CD4-positive, alpha-beta T cell treated with Interleukin-17A for 1 hour (primary cell): ENCODE results near the gene CHRNB1.

Experiments used
- DNase-seq: peaks from one replicate; pipeline ENCODE4 v3.0.0-alpha.2; 2020

CHRNB1 gene, protein sequence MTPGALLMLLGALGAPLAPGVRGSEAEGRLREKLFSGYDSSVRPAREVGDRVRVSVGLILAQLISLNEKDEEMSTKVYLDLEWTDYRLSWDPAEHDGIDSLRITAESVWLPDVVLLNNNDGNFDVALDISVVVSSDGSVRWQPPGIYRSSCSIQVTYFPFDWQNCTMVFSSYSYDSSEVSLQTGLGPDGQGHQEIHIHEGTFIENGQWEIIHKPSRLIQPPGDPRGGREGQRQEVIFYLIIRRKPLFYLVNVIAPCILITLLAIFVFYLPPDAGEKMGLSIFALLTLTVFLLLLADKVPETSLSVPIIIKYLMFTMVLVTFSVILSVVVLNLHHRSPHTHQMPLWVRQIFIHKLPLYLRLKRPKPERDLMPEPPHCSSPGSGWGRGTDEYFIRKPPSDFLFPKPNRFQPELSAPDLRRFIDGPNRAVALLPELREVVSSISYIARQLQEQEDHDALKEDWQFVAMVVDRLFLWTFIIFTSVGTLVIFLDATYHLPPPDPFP

DNA sequence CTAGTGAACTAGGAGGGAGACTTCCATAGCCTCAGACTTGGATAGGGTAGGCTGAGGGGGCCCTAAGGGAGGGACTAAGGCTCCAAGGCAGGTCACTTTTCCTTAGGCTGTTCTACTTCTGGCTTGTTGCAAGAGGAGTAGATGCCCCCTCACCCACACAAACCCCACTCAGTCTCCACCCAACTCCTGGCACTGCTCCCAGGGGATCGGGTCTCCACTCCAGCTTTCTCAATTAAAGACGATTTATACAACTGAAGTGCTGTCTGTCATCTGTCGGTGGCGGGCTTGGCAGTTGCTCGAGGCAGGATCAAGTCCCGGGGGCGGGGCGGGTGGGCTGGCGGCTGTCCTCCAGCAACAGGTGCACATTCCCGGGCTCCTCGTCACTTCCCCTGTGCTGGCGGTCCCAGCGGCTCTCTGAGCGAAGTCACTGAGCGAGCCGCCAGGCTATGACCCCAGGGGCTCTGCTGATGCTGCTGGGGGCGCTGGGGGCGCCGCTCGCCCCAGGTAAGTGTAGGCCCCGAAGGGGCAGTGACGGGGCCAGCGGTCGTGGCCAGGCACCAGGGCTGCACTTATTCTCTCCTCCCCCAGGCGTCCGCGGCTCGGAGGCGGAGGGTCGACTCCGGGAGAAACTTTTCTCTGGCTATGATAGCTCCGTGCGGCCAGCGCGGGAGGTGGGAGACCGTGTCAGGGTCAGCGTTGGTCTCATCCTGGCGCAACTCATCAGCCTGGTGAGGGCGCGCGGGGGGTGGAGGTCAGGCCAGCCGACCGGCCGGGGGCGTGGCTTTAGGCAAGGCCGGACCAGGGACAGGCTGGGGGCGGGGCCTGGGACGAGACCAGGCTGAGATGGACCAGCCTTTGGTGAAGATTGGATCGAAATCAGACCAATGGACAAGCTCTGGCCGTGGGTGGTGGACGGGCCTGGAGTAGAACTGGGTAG is at the start of gene CHRNB1:
Gene CHRNB1, plus strand, starts transcription at position 380 of the 937 bp plus-strand sequence. Its CDS starts 67 bp downstream, at position 447.
- DNase-seq: no peak

DNA sequence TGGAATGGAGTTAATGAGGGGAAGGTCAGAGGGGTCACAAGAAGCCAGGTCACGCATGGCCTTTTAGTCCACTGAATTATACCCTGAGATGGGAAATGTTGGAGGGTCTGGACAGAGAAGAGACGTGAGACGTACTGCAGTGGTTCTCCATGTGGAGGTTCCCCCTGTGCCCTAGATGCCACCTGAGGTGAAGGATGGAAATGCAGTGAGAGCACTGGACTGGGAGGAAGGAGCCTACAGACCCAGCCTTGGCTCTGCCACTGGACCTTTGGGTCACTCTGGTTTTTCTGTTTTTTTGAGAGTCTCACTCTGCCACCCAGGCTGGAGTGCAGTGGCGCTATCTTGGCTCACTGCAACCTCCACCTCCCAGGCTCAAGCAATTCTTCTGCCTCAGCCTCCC is 48.7 kb upstream of the CHRNB1 start:
- no peak for DNase-seq

DNA sequence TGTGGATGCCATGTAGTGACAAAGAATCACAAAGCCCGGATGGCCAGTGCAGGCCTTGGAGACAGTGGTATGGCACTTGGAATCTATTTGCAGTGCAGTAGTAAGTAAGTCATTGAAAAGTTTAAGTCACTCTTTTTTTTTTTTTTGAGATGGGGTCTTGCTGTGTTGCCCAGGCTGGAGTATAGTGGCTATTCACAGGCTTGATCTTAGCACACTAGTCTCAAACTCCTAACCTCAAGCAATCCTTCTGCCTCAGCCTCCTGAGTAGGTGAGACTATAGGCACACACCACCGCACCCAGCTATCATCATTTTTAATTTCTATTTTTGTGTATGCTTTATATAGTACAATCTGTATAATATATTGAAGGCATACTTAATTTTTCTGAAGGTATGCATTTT is 46.2 kb upstream of the CHRNB1 start:
- DNase-seq: no peak

DNA sequence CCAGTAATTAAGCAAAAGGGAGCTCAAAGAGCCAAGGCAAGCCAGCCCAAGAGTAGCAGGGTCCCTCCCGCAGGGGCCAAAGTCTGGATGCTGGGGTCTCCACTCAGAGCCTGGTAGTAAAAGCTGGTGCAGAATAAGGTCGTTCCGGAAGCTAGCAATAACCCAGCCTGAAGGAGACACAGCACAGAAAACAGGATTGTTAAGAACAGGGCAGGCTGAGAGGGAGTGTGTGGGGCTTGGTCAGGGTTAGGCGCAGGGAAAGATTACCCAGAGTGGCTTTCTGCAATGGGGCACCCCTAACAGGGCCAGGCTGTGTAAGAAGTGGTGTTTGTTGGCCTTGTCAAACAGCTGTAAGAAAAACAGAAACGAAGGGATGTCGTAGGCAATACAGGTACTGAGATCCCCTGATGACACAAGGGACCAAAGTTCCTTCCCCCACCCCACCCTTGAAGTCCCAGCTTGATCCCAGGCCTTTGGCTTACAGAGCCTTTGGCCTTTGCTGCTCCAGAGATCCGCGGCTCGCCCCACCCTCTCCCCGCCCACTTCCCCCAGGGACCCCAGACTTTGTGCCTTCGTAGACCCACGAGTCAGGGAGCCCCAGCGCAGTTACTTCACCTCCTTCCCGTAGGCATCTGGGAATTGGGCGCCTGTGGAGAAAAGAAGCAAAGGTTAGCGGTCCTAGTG is 41.7 kb upstream of the CHRNB1 start:
- peak; percentile 31 for DNase-seq

DNA sequence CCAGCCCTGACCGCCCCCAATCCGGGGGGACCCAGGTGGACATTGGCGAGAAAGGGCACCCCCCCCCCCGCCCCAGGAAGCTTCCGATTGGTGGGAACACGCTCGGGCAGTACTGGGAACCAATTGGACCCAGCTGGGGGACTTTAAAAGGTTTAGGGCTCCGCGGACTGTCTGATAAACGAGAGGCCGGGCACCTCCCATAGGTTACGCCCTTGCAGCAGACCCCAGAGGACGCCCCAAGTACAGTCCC is 41.2 kb upstream of the CHRNB1 start:
- DNase-seq: no peak

DNA sequence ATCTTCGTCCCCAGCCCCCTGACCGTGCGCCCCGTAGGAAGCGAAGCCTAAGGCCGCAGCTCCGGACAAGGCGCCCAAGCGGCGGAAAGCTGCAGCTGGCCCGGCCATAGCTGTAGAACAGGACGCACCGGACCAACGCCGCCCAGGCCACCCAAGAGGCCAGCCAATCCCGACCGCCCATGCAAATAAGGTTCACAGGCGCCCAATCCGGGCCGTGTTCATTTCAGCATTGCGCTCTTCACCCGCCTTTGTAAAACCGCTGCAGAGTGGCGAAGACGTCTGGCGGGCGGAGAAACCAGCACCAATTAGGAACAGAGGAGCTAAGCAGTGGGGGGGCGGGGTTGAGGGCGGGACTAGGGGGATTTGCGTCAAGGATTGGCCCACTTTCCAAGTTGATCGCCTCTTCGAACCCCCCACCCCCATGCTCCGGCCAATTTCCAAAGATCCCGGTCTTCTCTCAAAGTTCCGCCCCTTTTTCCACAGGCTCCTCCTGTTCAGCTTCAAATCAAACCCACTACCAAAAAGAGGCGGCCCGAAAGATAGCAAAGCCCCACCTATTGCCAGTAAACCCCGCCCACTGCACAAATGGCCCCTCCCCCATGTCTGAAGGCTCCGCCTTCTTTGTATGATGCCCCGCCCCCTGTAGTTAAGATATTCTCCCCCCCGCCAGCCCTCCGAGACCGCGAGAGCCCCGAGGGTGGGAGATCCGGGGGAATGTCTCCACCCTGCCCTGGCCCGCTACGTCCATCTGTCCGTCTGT is 40.7 kb upstream of the CHRNB1 start, which contains the start of gene TMEM256:
Gene TMEM256, minus strand, starts transcription at position 121 of the 760 bp plus-strand sequence. Its CDS starts 13 bp downstream, at position 108.
- peak; percentile 98 for DNase-seq

DNA sequence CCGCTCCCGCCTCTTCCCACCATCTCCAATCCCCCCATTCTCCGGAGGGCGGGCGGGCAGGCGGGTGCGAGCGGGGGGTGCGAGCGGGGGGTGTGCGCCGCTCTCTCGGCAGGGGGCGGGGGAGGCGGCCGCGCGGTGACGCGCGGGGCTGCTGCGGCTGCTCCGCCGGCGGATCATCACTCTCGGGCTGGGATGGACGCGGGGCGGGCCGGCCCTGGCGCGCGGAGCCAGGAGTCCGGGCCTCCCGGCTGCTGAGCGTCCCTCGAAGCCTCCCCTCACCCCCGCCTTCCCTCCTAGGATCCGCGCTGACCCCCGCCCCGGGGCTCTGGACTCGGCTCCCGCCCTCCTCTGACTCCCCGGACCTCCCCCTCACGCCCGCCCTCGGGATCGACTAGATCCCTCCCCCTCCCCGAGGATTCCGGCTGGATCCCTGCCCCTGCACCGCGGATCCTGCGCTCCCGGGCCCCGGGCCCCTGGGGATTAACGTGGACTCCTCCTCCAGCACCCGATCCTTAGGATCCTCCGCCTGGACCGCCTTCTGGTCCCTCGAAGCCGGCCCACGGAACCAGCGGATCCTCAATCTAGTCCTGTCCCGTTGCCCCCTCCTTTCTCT is 40.0 kb upstream of the CHRNB1 start:
- no peak for DNase-seq

DNA sequence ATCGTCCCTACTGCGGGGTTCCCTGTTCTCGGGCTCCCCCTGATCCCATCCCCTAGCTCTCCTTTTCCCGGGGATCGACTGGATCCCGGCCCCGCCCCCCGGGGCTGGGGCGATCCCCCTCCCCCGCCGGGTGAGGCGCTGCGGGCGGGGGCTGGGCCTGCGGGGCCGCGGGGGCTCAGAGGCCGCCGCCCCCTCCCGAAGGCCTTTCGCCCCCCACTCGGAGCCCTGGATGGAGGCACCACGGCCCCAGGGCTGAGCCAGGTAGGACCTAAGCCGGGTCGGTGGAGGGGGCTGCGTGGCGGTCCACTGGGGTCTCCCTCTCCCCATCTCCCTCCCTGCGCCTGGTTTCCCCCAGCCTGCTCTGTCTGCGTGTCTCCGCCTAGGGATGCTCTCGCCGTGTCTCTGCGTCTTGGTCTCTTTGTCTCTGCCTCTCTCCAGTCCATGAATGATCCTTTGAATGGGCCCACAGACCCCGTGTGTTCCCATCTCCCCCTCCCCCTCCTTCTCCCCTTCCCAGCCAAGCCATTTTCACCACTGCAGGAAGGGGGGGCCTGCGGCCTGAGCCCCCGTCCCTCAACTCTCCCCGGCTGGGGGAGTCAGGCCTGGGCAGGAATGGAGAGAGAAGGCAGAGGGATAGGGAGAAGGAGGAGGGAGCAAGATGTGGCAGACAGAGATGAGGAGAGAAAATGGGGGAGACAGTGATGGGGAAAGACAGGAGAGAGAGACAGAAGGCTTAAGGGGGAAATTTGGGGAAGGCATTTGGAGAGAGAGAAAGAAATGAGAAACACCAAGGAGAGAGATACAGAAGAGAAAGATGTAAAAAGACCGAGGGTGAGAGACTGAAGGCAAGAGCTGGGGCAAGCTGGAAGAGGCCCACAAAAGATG is 39.3 kb upstream of the CHRNB1 start:
- DNase-seq: no peak

DNA sequence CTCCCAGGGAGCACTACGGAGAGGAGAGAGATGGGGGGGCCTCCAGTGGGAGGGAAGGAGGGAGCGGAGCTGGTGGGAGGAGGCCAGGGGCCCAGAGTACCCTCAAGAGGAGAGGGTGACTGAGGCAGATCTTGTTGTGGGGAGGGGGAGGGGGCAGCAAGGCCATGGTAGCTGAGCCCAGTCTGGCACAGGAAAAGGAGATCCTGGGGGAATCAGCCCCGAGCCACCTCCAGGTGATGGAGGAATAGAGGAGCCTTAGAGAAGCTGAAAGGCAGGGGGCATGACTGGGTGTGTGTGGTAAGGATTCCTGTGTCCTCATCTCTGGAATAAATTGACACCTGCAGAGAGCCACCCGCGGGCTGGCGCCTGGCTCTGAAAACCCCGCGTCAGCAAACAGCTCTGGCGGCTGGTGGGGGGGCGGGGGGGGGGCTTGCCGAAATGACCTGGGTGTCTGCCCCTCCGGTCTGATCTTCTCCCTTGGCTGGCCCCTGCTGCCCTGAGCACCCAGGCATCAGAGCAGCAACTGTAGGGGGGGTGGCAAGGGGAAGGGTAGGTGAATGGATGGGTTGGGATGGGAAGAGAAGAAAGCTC is 38.5 kb upstream of the CHRNB1 start:
- peak; percentile 12 for DNase-seq

DNA sequence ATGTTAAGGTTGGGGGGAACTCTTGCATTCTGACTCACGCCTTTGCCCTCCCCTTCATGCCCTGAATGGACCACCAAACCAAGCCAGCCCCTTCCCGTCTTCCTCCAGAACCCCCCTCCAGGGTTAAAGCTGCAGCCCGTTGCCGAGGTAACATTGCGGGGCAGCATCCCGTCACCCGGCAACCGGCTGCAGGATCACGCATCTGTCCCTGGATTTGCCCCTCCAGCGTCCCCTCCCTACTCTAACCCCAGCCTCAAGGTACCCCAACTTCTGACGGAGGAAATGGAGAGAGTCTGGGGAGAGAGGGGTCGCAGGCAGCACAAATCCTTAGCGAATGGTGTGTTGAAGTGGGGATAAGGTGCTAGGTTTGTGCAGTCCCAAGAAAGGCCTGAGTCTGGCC is 37.8 kb upstream of the CHRNB1 start:
- no peak for DNase-seq

DNA sequence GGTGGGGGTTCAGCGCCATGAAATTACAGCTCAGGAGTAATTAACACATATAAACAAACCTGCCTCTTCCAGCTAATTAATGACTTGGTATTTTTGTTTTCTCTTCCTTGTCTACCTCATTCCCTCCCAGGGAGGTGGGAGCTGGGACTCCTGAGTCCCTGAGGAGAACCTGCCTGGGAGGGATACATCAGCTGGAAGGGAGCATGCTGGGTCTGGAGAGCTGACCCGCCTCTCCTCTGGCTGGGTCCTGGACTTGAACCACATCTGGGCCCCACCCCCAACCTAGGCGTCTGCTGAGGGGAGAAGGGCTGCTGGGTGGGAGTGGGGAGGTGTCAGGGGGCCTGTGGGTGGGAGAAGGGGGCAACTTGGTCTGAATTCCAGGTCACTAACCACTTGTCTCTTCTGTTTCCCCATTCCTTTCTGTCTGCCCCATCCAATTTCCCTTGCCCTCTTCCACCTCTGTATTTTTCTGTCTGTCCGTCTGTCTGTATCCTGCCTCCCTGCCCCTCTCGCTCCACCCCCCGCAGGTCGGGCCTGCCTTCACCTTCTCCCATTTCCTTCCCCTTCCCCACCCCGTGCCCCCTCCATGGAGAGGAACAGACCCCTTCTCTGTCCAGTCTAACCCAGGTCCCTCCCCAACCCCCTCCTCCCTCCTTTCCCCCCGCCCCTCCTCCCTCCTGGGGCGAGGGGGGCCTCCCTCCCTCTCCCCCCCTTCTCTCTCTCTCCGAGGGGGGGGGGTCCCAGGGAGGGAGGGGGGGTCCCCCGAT is 37.2 kb upstream of the CHRNB1 start, which contains the start of gene NLGN2:
Gene NLGN2, plus strand, starts transcription at position 361 of the 767 bp plus-strand sequence. CDS start 411 bp downstream, outside the sequence.
- no peak for DNase-seq

DNA sequence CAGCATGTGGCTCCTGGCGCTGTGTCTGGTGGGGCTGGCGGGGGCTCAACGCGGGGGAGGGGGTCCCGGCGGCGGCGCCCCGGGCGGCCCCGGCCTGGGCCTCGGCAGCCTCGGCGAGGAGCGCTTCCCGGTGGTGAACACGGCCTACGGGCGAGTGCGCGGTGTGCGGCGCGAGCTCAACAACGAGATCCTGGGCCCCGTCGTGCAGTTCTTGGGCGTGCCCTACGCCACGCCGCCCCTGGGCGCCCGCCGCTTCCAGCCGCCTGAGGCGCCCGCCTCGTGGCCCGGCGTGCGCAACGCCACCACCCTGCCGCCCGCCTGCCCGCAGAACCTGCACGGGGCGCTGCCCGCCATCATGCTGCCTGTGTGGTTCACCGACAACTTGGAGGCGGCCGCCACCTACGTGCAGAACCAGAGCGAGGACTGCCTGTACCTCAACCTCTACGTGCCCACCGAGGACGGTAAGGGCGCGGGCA is 36.6 kb upstream of the CHRNB1 start:
- peak; percentile 45 for DNase-seq

DNA sequence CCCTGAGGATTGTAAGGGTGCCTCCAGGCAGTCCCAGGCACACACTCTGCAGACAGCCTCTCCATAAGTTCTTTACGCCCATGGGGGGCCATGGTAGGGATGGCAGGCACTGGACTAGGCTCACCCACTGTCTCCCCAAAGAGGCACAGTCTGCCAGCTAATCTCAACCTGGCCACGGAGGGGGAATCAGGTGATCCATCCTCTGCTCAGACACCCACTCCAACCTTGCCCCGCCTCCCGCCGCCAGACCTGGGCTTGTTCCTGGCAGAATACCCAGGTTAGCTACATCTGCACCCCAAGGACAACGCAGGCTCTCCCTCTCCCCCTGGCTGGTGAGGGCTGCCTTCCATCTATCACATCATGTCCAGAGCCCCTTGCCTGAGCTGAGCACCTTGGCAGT is 36.0 kb upstream of the CHRNB1 start:
- no peak for DNase-seq

DNA sequence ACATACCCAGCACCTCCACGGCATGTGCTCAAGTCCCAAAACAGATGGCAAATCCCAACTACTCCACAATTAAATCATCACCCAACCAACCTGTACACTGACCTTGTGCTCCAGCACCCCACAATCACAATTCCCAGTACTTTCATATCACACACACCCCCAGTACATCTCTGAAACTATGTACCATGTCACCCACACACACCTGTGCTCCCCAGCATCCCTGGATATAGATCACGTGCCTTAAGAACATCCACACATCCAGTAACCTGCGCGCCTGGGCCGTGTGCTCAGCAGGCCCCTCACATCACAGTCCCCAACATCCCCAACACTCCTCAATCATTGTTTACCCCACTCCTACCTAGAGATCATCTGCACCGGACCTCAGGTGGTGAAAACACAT is 35.1 kb upstream of the CHRNB1 start:
- no peak for DNase-seq

DNA sequence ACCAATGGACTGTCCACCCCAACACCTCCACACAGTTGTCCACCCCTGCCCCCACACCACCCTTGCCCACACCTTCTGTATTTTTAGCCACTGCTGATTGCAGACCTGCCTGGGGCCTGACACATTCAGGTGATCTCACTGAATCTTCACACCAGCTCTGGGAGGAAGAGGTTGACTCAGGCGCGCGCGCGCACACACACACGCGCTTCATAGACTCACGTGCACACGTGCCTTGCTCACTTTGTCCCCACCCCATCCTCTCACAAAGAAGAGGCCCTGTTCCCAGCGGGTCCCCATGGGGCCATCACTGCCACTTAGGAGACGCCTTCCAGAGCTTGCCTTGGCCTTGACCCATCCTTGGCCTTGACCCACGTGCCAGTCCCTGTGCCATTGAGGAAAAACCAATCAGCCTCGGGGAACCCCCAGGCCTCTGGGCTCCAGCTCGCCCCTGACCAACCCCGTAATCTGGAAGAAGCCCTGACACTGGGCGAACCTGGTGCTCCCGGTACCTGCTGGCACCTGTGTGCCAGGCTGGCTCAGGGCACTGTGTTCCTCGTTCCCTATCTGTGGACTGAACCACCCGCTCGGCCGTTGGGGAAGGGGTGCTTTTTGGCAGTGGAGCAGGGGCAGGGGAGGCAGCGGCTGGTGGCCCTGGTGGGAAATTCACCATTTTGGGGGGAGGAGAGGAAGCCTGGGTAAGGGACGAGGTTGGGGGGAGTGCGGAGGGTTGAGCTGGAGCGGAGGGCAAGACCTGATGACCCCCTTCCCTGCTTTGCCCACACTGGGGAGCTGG is 34.0 kb upstream of the CHRNB1 start:
- DNase-seq: no peak

DNA sequence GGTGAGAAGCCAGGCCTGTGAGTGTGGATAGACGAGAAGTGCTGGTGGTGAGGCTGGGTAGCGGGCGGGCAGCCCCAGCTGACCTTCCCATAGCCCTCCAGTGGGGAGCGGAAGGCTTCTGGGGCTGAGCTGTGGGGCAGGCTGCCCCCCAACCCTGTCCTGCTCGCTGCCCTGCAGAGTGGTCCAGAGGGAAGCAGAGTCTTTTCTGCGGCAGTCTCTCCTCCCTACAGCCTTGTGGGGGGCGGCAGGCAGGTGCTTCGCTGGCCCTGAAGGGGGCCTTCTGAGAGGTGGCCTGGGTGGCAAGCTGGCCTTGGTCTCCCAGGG is 33.5 kb upstream of the CHRNB1 start:
- no peak for DNase-seq

DNA sequence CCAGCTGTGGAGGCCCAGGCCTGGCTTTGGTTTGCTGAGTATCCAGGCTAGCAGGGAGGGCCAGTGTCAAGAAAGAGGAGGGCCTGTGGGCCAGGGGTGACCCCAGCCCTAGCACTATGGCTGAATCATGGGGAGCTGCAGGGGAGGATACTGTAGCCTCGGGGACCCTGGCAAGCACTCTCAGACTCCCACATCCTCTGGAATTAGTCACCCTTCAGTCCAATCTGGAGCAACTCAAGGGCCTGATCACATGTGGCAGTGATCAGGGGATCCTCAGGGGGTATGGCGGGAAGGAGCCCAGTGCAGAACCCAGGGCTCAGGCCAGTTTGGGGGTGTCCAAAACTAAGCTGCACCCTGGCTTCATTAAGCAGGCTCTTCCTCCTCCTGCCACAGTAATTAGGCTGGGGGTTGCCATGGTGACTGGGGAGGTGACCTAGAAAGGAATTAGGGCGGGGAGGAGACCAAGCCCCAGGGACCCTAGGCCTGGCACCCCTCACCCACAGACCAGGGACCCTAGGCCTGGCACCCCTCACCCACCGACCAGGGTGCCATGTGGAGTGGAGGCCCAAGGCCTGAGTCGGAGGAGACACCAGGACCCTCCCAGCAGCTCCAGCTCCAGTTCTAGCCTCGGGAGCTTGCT is 31.4 kb upstream of the CHRNB1 start:
- no peak for DNase-seq

DNA sequence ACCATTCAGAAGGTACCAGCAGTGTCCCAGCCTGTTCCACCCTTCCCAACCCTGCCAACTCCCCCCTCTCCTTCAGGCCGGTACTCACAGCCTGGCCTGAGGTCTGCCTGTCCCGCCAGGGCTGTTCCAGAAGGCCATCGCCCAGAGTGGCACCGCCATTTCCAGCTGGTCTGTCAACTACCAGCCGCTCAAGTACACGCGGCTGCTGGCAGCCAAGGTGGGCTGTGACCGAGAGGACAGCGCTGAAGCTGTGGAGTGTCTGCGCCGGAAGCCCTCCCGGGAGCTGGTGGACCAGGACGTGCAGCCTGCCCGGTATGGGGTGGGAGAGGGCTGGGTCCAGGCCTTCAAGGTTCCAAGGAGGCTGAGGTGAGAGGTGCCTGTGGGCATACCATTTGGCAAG is 30.0 kb upstream of the CHRNB1 start:
- no peak for DNase-seq
